GM12865 (cell line): Measurements from ENCODE around the gene ZCCHC2.
A peak's percentile ranks its signal among the peaks of the same experiment; 100 is the strongest.

Experiments used
- DNase-seq: peaks from one replicate; pipeline ENCODE4 v3.0.0; 2010; ENCODE audit warnings: low read depth
- H3K4me3 ChIP-seq: 2 replicates; pipeline ENCODE4 v1.5.1; 2011; ENCODE audit warnings: mild to moderate bottlenecking, low read depth, low read length, control low read depth
- TF ChIP-seq, protein P1 (sequence below): IDR thresholded peaks from 2 replicates; pipeline ENCODE4 v1.5.1; 2011; ENCODE audit warnings: low read length, control low read depth, low read depth, inconsistent platforms; ENCODE audit not compliant: insufficient read depth; ENCODE audit errors: missing control alignments

Gene ZCCHC2

DNA sequence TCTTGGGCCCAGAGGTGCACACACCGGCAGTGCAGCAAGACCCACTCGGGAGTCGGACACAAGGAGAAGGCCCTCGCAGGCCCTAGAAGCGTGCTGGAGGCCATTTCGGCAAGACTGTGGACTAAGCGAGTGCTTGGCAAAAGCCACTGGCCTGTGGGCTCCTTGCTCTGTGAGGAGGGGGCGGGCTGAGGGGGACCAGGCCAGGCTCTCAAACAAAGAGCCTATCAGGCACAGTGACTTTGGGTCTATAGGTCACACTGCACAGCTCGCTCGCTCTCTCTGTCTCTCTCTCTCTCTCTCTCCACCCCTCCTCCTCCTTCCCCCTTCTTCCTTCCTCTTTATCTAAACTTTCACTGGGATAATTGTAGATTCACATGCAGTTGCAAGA, 23.6 kb upstream of the ZCCHC2 start:
- TF ChIP-seq, protein P1, sequence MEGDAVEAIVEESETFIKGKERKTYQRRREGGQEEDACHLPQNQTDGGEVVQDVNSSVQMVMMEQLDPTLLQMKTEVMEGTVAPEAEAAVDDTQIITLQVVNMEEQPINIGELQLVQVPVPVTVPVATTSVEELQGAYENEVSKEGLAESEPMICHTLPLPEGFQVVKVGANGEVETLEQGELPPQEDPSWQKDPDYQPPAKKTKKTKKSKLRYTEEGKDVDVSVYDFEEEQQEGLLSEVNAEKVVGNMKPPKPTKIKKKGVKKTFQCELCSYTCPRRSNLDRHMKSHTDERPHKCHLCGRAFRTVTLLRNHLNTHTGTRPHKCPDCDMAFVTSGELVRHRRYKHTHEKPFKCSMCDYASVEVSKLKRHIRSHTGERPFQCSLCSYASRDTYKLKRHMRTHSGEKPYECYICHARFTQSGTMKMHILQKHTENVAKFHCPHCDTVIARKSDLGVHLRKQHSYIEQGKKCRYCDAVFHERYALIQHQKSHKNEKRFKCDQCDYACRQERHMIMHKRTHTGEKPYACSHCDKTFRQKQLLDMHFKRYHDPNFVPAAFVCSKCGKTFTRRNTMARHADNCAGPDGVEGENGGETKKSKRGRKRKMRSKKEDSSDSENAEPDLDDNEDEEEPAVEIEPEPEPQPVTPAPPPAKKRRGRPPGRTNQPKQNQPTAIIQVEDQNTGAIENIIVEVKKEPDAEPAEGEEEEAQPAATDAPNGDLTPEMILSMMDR: no peak

DNA sequence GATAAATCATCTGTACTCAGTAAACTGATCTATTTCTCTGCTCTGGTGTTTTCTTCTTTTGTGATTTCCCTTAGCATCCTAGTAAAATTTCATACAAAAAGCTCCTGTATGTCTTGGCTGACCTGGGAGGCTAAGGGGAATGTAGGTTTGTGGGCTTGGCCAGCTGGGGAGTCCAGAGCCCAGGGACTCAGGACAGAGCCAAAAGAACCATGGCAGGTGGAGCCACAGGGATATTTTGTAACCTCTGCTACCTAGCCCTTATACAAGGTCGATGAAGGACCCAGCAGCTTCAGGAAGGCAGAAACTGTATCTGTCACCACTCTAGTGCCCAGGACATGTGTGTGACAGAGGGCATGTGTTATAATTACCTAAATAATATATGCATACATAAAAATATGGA, 22.7 kb upstream of the ZCCHC2 start:
- TF ChIP-seq, protein P1: no peak
- H3K4me3 ChIP-seq: no peak overlapping the region
- DNase-seq: no peak

More for the DNA sequence above, 23.6 kb upstream of the ZCCHC2 start:
- H3K4me3 ChIP-seq: no peak overlapping the region
- no peak for DNase-seq

DNA sequence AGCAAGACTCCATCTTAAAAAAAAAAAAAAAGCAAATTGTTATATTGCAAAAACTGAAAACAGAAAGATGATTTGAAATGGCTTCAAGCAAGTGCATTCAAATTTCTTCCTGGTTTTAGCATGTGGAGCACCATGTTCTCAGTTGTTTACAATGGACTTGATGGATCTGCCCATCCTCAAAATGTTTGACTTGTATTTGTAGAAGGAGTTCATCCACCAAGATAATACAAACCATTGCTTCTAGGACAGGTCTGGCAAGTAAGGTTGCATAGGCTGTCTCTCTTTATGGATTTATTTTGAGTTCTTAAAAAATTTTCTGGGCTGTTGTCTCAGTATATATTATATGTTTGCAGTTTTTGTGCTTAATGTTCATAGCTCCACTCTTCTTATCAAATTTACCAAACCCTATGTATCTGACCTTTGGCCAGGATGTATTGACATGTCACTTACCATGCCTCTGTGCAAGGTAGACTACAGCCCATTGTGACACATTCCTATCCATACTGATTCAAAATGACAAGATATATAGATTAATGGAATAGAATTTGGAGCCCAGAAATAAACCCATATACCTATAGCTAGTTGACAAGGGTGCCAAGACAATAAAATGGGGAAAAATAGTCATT, 21.7 kb upstream of the ZCCHC2 start:
- no peak for DNase-seq
- no peak overlapping the region for H3K4me3 ChIP-seq
- TF ChIP-seq, protein P1: no peak

DNA sequence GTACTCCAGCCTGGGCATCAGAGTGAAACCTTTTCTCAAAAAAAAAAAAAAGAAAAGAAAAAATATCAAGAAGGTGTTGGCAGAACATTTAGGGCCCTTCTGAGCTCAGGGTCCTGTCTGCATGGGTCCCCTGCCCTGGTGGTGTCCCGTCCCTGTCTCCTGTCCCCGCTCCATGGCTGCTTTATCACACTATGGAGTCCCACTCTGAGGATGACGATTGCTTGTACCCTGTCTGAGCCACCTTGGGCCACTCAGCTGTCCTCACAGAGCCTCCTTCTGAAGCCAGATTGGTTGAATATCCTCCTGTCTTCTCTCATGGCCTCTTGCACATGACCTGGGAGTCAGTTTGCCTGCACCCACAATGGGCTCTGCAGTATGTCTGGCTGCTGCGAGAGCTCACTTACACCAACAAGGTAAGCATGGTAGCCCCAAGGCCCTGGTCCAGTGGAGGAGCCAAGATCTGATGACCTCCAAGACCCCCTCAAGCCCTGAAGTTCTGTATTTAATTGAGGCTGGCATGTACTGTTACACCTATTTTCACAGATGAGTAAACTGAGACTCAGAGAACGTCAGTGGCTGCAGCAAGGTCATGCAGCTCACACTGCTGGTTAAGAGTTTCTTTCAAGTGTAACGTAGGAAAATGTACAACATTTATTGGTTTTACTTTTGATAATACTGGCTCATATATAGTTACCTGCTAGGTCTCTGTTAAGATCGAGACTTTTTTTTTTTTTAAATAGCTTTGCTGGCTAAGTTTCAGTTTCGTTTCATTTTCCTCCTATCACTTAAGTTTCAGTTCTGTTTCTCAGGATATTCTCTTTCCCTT, 16.9 kb upstream of the ZCCHC2 start:
- DNase-seq: peak; percentile 77
- TF ChIP-seq, protein P1: no peak
- peak overlapping the region; percentile 17 for H3K4me3 ChIP-seq

DNA sequence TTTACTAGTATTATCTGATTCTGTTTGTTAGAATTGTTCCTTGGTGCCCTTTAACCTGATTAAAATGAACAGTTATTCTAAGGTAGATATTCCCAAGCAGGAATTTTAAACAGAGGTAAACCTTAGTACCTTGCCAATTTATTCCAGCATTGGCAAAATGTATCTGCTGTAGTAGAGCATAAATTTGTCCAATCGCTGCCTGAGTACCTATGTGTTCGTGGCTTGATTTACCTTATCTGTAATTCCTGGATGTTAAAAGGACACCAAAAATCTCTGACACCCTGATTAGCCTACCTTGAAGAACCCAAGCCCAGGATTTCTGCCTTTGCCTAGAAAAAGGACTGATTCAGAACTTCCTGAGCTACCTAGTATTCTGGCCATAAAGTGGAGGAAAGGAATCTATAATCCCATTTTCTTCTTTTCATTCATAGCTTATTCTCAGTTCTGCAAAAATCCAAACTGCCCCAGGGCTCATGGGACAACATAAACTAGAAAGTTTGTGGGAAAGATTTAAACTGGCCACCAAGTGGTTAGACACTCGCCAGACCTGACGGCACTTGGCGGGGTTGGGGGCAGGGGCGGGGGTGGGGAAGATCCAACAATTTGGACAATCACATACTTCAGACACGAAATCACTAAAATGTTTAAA, 16.2 kb upstream of the ZCCHC2 start:
- TF ChIP-seq, protein P1: no peak

DNA sequence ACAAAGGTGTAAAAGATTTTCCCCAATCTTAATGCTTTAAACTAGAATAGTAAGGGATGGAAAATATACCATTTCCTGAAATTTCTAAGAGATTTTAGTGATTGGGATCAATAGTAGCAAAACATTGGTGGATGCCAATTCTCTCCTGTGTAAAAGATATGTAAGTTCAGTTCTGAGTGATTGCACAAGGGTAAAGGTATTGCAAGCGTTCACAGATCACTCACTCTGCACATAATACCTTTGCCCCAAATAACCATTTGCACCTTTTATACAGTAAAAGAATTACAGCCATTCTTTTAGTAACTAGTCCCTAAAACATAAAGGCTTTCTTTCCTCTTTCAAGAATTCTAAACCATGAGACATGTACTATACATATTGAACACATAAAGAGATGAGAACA, 13.0 kb upstream of the ZCCHC2 start:
- no peak overlapping the region for H3K4me3 ChIP-seq
- TF ChIP-seq, protein P1: no peak
- no peak for DNase-seq

More for the DNA sequence above, 16.2 kb upstream of the ZCCHC2 start:
- peak overlapping the region; percentile 33; the same call in 1 of the 2 replicates for H3K4me3 ChIP-seq
- no peak for DNase-seq
